Left ventricle myocardium superior (tissue), 1 donor: ENCODE data around the gene RNU7-1. TPM values are rescaled to one million over a fixed set of nuclear protein-coding genes. Genes with fewer than 3 reads are reported as not detected.
A peak's percentile ranks its signal among the peaks of the same experiment; 100 is the strongest.

Experiments used
- ATAC-seq: fragments of 200-7000 bp; cut with Tn5 transposase; one replicate; pipeline ENCODE4 v1.9.1; 2020; ENCODE audit warnings: mild to moderate bottlenecking, moderate library complexity
- DNase-seq: peaks from one replicate; pipeline ENCODE4 v3.0.0-alpha.2; 2020
- intact Hi-C: fragments of 100-400 bp; cut with micrococcal nuclease; formaldehyde crosslinking; loops from one replicate; pipeline ENCODE4 v1.11.0; 2022
- microRNA-seq: library from miRNA; unstranded; fragments of <30 nt; microRNA quantifications from one replicate; pipeline ENCODE4 v1.2.0, GENCODE V29; 2020; ENCODE audit warnings: borderline number of aligned reads
- total RNA-seq: library from RNA; stranded (reverse); fragmentation: NEBNext Ultra II Directional; extraction: Animal tissue kit (Norgen Biotek cat#: 25700); gene quantifications from one replicate; pipeline ENCODE4 v1.2.1, GENCODE V29; 2021
- donor health status: DM: no; HTN: yes; CAD: no; lungs with severe emphysema.

RNU7-1 gene
- total RNA-seq, 1 donor from 2014 or later = not detected

- DNase-seq = no peak
- ATAC-seq = peak; percentile 2
- intact Hi-C loops = no loop called here
Measured at GRCh38 chr12:6978188-6978587, 34.6 kb downstream of the RNU7-1 start.

- peak; percentile 62 for ATAC-seq
- DNase-seq = no peak
- intact Hi-C loops = no loop called here
Measured at GRCh38 chr12:6978611-6979011, 35.0 kb downstream of the RNU7-1 start.

GRCh38 chr12:6979021-6979420 is 35.4 kb downstream of the RNU7-1 start:
- peak; percentile 88 for ATAC-seq
- intact Hi-C loops = no loop called here
- DNase-seq = peak; percentile 69

DNA sequence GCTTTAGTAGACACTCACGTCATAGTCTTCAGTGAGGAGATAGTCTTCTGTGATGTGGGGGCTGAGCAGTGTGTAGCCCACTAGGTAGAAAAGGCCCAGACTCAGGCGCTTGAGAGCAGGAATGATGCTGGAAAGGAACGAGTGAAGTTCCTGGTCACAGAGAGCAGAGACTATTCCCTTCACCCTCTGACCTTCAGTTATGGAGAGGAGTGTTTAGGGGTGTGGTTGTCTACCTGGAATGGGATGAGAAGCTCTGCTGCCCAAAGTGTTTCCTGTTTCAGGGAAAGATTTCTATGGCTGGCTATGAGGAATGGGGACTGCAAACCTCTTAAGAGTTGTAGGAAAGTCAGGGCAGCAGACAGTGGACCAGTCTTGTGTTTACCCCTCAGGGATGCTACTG is 35.8 kb downstream of the RNU7-1 start:
- intact Hi-C loops = no loop called here
- DNase-seq (no peak), ATAC-seq (no peak)

GRCh38 chr12:6980075-6980474 is 36.5 kb downstream of the RNU7-1 start:
- ATAC-seq (no peak), DNase-seq (no peak)
- intact Hi-C loops = no loop called here

DNA sequence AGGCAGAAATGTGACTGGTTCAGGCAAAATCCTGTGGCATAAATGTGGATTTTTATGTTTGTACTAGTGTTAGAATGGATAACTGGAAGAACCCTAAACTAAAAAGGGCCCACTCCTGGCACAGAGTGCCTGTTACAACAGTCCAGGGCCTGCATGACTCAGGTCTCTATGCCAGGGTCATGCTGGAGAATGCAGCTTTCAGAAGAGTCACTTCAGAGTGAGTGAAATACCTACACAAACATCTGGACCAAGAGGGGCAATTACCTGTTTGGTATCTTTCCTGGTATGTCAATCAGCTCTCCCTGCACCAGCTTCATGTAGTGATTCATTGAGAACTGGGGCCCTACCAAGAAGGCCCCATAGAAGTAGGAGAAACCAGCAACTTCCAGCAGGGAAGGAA is 37.1 kb downstream of the RNU7-1 start:
- no peak for ATAC-seq
- intact Hi-C loops = no loop called here
- DNase-seq = no peak

DNA sequence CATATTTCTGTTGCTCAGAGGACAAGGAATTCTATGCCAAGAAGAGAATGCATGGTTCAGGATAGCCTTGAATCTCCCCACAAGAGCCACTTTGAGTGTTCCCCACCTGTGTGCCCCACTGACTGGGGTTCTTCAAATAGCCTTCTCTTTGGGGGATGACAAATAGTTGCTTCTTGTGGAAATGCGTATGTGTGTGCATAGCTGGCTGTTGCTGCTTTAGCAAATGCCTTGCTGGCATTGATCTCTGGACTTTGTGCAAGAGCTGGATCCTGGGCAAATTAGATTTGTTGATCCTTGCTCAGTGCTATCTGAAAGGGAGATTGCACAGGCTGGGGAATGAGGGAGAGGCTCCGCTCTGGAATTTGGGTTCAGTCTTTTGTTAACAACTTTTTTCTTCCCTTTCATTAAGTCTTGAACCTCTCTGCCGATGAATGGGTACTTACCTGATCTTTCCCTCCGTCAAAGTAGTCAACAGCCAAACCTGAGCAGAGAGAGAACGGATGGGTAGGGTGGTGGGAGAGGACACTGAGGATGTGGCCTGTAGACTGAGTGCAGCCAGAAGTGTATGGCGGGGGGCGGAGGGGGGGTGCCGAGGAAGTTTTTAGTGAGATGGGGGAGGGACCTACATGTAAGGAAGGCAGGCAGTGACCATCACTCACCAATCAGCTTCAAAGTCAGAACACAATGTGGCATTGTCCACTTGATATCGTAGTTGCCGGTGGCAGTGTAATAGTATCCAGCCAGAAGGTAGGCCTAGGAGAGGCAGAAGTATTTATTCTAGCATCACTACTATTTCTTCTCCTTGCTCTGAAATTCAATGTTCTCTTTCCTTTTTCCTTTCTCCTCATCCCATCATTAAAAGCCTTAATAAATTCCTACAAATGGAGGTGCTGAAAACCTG is 37.8 kb downstream of the RNU7-1 start:
- intact Hi-C loops = no loop called here
- DNase-seq (no peak), ATAC-seq (no peak)

- intact Hi-C loops = no loop called here
- DNase-seq = no peak
- ATAC-seq = no peak
Measured at GRCh38 chr12:6982532-6982931, 38.9 kb downstream of the RNU7-1 start.

DNA sequence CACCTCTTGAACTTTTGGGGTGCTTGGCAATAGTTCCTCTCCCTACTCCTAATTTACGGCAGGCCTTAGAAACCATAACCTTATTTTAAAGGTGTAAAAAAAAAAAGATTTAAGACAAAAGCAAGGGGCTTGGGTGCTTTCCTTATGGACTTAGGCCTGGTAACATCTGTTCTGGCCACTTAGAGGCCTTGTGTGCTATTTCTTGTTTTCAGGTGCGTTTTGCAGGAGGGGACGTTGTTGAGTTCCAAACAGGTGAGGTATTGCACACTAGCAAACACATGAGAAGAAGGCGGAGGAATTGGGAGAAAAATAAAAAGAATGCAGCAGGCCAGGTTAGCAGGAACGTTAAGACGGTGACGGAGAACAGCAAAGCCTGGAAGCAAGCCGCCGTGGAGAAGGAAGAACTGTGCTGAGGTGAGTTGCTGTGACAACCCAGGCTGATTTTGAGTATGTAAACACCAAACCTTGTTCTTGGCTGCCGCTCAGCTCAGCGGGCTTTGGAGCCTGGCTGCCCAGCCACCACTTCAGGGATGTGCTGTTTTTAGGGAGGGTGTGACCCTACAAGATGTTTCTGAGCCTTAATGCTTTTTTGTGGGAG is 44.4 kb downstream of the RNU7-1 start:
- intact Hi-C loops = no loop called here
- DNase-seq = no peak
- no peak for ATAC-seq

Small RNA genes lying within 50 kb of the gene (microRNA-seq; reads per million reads assigned to microRNA genes)
- gene MIR141 (not detected), gene MIR200C (9.8 reads per million, percentile 4 among the genes with 10 or more reads in this experiment)

Other genes with a start within 250 kb of the RNU7-1 start
- 0.25 TPM for gene PIANP, start 243.0 kb upstream of the RNU7-1 start, total RNA-seq
- 81.9 TPM for gene COPS7A, start 219.8 kb upstream of the RNU7-1 start, total RNA-seq
- 158 TPM for gene MLF2, start 190.7 kb upstream of the RNU7-1 start, total RNA-seq
- 133 TPM for gene PTMS, start 177.5 kb upstream of the RNU7-1 start, total RNA-seq
- 0.37 TPM for gene LAG3, start 171.3 kb upstream of the RNU7-1 start, total RNA-seq
- 8.4 TPM for gene CD4, start 154.3 kb upstream of the RNU7-1 start, total RNA-seq
- gene GPR162, start 122.0 kb upstream of the RNU7-1 start, total RNA-seq = 5.3 TPM
- gene P3H3, start 115.4 kb upstream of the RNU7-1 start, total RNA-seq = 11.5 TPM
- gene GNB3, start 102.9 kb upstream of the RNU7-1 start, total RNA-seq = 5.4 TPM
- gene CDCA3, start 92.5 kb upstream of the RNU7-1 start, total RNA-seq = 0.32 TPM
- 66.2 TPM for gene USP5, start 91.7 kb upstream of the RNU7-1 start, total RNA-seq
- gene TPI1, start 76.3 kb upstream of the RNU7-1 start, total RNA-seq = 855 TPM
- gene SPSB2, start 70.5 kb upstream of the RNU7-1 start, total RNA-seq = 2.2 TPM
- 7.7 TPM for gene LRRC23, start 39.0 kb upstream of the RNU7-1 start, total RNA-seq
- 12.0 TPM for gene ENO2, start 29.2 kb upstream of the RNU7-1 start, total RNA-seq
- 83.1 TPM for gene ATN1, start 15.9 kb upstream of the RNU7-1 start, total RNA-seq
- 238 TPM for gene C12orf57, start 206 bp downstream of the RNU7-1 start, total RNA-seq
- 6.0 TPM for gene PTPN6, start 7.5 kb downstream of the RNU7-1 start, total RNA-seq
- gene PHB2, start 26.8 kb downstream of the RNU7-1 start, total RNA-seq = 150 TPM
- 39.4 TPM for gene EMG1, start 27.1 kb downstream of the RNU7-1 start, total RNA-seq
- 55.9 TPM for gene LPCAT3, start 74.7 kb downstream of the RNU7-1 start, total RNA-seq
- 116 TPM for gene C1S, start 116.9 kb downstream of the RNU7-1 start, total RNA-seq
- 142 TPM for gene C1R, start 148.6 kb downstream of the RNU7-1 start, total RNA-seq
- 10.9 TPM for gene C1RL, start 165.4 kb downstream of the RNU7-1 start, total RNA-seq
- 0.89 TPM for gene RBP5, start 185.1 kb downstream of the RNU7-1 start, total RNA-seq
- 6.4 TPM for gene CLSTN3, start 186.6 kb downstream of the RNU7-1 start, total RNA-seq
- 37.1 TPM for gene PEX5, start 245.9 kb downstream of the RNU7-1 start, total RNA-seq